ENCODE data around the gene LDB2.

- TF ChIP-seq EP300 (IDR thresholded peaks at IDR 0.05), result no peak
- TF ChIP-seq CTCF (IDR thresholded peaks at IDR 0.05), result no peak
These were observed 352.8 kb downstream of the LDB2 start for GRCh38 chr4:16545656-16546055.
